SK-N-SH (cell line): ENCODE data around the gene DCXR. TPM values are rescaled to one million over a fixed set of nuclear protein-coding genes. Genes with fewer than 3 reads are reported as not detected.

Experiments
- CTCF ChIA-PET: fragments of 300-600, 350-600 bp; formaldehyde crosslinking; extraction: SDS; loops from one replicate; lab custom pipeline; 2021; lab: Yijun Ruan, JAX
- POLR2A ChIA-PET: fragments of 350-600 bp; sonication (Branson Sonifier 250); formaldehyde crosslinking; extraction: SDS; loops from one replicate; lab custom pipeline; 2020; ENCODE audit warnings: antibody characterized with exemption, inconsistent platforms; lab: Yijun Ruan, JAX
- DNase-seq: peaks from one replicate; pipeline ENCODE4 v3.0.0; 2012
- H2AFZ ChIP-seq: fragments of 200-600 bp; sonication (generic); 2 replicates; pipeline ENCODE4 v1.8.1; 2016; ENCODE audit warnings: antibody characterized with exemption, mild to moderate bottlenecking, low read depth
- H3F3A ChIP-seq: fragments of 200-600 bp; sonication (generic); replicated peaks from 2 replicates; pipeline ENCODE3; 2016; ENCODE audit warnings: antibody characterized with exemption, mild to moderate bottlenecking; ENCODE audit not compliant: insufficient read depth
- H3K27ac ChIP-seq, 2 experiments: fragments of 200-500 bp in 1 of 2; fragments of 200-600 bp in 1 of 2; sonication (Bioruptor generic) in 1 of 2; sonication (generic), shearing (Covaris generic) in 1 of 2; 2 replicates each; pipeline versions ENCODE4 v1.5.1 to v1.6.1; 2014 to 2016; ENCODE audit warnings: low read depth in 2 of 2, inconsistent platforms in 1 of 2, low read length in 1 of 2, mild to moderate bottlenecking in 1 of 2, mixed read lengths in 1 of 2
- H3K27me3 ChIP-seq: fragments of 200-600 bp; sonication (generic), shearing (Covaris generic); 2 replicates; pipeline ENCODE4 v1.6.1; 2016; ENCODE audit warnings: mixed run types; ENCODE audit not compliant: insufficient read depth
- H3K36me3 ChIP-seq, 2 experiments: fragments of 200-500 bp in 1 of 2; fragments of 200-600 bp in 1 of 2; sonication (Bioruptor generic) in 1 of 2; sonication (generic) in 1 of 2; replicated peaks in 1 of 2; 2 replicates each; pipeline versions ENCODE3 to v1.5.1; 2014 to 2016; ENCODE audit warnings: low read length in 1 of 2, mild to moderate bottlenecking in 1 of 2; ENCODE audit not compliant: insufficient read depth in 2 of 2, control insufficient read depth in 1 of 2
- H3K4me1 ChIP-seq, 2 experiments: fragments of 200-500 bp in 1 of 2; fragments of 200-600 bp in 1 of 2; sonication (Bioruptor generic) in 1 of 2; sonication (generic), shearing (Covaris generic) in 1 of 2; 2 replicates each; pipeline versions ENCODE4 v1.5.1 to v1.6.1; 2014 to 2016; ENCODE audit warnings: low read depth in 1 of 2, low read length in 1 of 2, mixed run types in 1 of 2; ENCODE audit not compliant: insufficient read depth in 2 of 2, control insufficient read depth in 1 of 2
- H3K4me2 ChIP-seq: fragments of 200-600 bp; sonication (generic), shearing (Covaris generic); 2 replicates; pipeline ENCODE4 v1.6.1; 2017; ENCODE audit warnings: mixed run types
- H3K4me3 ChIP-seq, 2 experiments: fragments of 200-500 bp in 1 of 2; fragments of 200-600 bp in 1 of 2; sonication (Bioruptor generic) in 1 of 2; sonication (generic), shearing (Covaris generic) in 1 of 2; 2 replicates each; pipeline versions ENCODE4 v1.5.1 to v1.8.1; 2014 to 2016; ENCODE audit warnings: low read depth in 2 of 2, inconsistent platforms in 1 of 2, low read length in 1 of 2, mild to moderate bottlenecking in 1 of 2, mixed read lengths in 1 of 2, moderate library complexity in 1 of 2
- H3K79me2 ChIP-seq: fragments of 200-600 bp; sonication (generic); 2 replicates; pipeline ENCODE4 v1.8.1; 2017; ENCODE audit warnings: mild to moderate bottlenecking; ENCODE audit not compliant: insufficient read depth
- H3K9ac ChIP-seq: fragments of 200-600 bp; sonication (generic); 2 replicates; pipeline ENCODE4 v1.6.1; 2017; ENCODE audit warnings: mixed run types
- H3K9me2 ChIP-seq: fragments of 200-600 bp; sonication (generic); 2 replicates; pipeline ENCODE4 v1.6.1; 2017; ENCODE audit warnings: mixed run types
- H3K9me3 ChIP-seq: fragments of 200-600 bp; sonication (generic); 2 replicates; pipeline ENCODE4 v1.6.1; 2017; ENCODE audit warnings: mixed run types, mild to moderate bottlenecking, moderate library complexity
- H4K20me1 ChIP-seq: fragments of 200-600 bp; sonication (generic); 2 replicates; pipeline ENCODE4 v1.6.1; 2017; ENCODE audit warnings: mild to moderate bottlenecking, mixed run types; ENCODE audit not compliant: insufficient read depth
- EP300 ChIP-seq, 2 experiments: IDR thresholded peaks; 2 replicates each; pipeline versions ENCODE4 v1.4.0 to v1.6.1; 2012; ENCODE audit warnings: borderline replicate concordance in 1 of 2, low read depth in 1 of 2, low read length in 1 of 2
- EZH2phosphoT487 ChIP-seq: fragments of 200-600 bp; sonication (generic); IDR thresholded peaks from 2 replicates; pipeline ENCODE4 v1.6.1; 2017; ENCODE audit warnings: low read depth, mixed run types, mild to moderate bottlenecking, antibody characterized with exemption, moderate library complexity, borderline replicate concordance
- JUND ChIP-seq: IDR thresholded peaks from 2 replicates; pipeline ENCODE4 v1.4.0; 2012
- NFIC ChIP-seq: IDR thresholded peaks from 2 replicates; pipeline ENCODE4 v1.4.0; 2012; ENCODE audit warnings: borderline replicate concordance
- RAD21 ChIP-seq: IDR thresholded peaks from 2 replicates; pipeline ENCODE4 v1.6.1; 2012; ENCODE audit warnings: mild to moderate bottlenecking, low read length
- RCOR1 ChIP-seq: fragments of 150-350 bp; IDR thresholded peaks from 2 replicates; pipeline ENCODE4 v1.6.1; 2017; ENCODE audit warnings: antibody characterized with exemption, low read length
- SIN3A ChIP-seq: IDR thresholded peaks from 2 replicates; pipeline ENCODE4 v1.6.1; 2012; ENCODE audit warnings: low read depth, mild to moderate bottlenecking, low read length, moderate library complexity, borderline replicate concordance
- SMC3 ChIP-seq: IDR thresholded peaks from 2 replicates; pipeline ENCODE4 v1.6.1; 2012; ENCODE audit warnings: low read depth, low read length, improper control_type of control experiment
- YY1 ChIP-seq: IDR thresholded peaks from 2 replicates; pipeline ENCODE4 v1.4.0; 2012; ENCODE audit warnings: low read depth, mild to moderate bottlenecking
- WGBS: methylation state at CpG from one replicate; pipeline ENCODE4 v1.1.6; 2017; ENCODE audit warnings: low lambda C conversion rate; 5-methylcytosine and 5-hydroxymethylcytosine counted together
- polyA plus RNA-seq, 3 experiments: library from polyadenylated mRNA; depleted of rRNA; stranded (reverse); fragments of >200 nt; gene quantifications; 2 replicates each; pipeline ENCODE4 v1.2.3, GENCODE V29; 2012
- TF ChIP-seq, protein P1 (sequence below): IDR thresholded peaks from 2 replicates; pipeline ENCODE4 v1.6.1; 2012; ENCODE audit warnings: mild to moderate bottlenecking, low read depth, low read length, moderate library complexity
- TF ChIP-seq, protein P2 (sequence below): IDR thresholded peaks from 2 replicates; pipeline ENCODE4; 2012

Gene DCXR
- polyA plus RNA-seq, 1 of the 3 experiments (the other 2 are of a cell fraction), result 190 TPM

DNA sequence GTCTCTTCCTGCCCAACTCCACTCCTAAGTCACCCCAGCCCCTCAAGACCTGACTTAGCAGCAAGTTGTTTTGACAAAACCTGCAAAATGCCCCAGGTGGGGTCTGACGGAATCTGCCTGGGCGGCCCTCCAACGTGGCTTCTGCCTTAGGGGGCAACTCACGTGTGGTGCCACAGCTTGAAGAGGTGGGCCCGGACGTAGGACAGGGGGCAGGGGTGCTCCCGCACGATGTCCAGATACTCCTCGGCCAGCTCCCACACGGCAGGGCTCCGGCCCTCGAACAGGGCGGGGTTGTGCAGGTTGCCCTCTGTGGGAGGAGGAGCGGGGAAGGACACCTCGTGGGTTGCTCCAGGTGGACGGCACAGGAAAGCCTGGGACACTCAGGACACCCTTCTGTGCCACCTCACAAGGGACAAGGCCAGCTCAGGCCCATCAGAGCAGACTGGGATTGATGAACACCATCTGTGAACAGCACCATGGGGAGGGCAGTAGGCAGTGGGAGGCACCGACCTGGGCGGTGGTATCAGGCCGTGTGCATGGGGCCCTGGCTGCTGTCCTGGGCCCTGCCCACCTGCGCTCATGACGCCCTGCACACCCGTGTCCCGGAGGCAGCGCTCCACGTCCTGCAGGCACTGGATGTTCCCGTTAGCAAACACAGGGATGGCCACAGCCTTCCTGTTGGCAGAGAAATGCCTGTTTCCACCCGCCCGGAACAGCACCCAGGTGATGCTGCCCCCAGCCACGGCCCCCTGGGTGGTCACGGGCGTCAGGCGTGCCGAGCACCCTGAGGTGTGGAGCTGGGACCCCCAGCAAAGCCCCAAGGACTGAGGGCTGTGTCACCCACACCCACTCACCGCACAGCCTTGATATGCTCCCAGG is 23.8 kb upstream of the DCXR start:
- ChIA-PET CTCF (interaction anchor here (0.6 to 8.0 kb wide), 4 partner anchors 21 to 101 kb away, joined by 3 to 47 read pairs (median 6); partner anchors contain the start of gene RAC3), POLR2A (interaction anchor here (1.0 to 2.2 kb wide), 4 partner anchors 9 to 30 kb away, joined by 3 to 7 read pairs (median 4); partner anchors contain the start of gene DCXR)
- peaks cover 24 to 78% of the 10 kb centered on the region in 2 experiments for H3K36me3 ChIP-seq
- H3F3A ChIP-seq, result peaks cover 38% of the 10 kb centered on the region
- no peaks in the 10 kb centered on the region for H3K9me3 ChIP-seq
- no peaks in the 10 kb centered on the region for H4K20me1 ChIP-seq
- H3K4me3 ChIP-seq, result no peak overlapping the region
- no peak for DNase-seq
- H3K4me2 ChIP-seq, result no peak overlapping the region
- H3K9me2 ChIP-seq, result no peaks in the 10 kb centered on the region
- 92% methylated on average over 32 of the region's 34 CpGs for WGBS
- TF ChIP-seq SIN3A (no peak), JUND (no peak), NFIC (no peak), RCOR1 (no peak), EP300 (IDR thresholded peaks at IDR 0.05; ENCODE audit: borderline replicate concordance in 1 of 2, low read depth in 1 of 2, low read length in 1 of 2) (no peak), YY1 (no peak), EZH2phosphoT487 (no peak), SMC3 (no peak), RAD21 (no peak)
- TF ChIP-seq, protein P1, sequence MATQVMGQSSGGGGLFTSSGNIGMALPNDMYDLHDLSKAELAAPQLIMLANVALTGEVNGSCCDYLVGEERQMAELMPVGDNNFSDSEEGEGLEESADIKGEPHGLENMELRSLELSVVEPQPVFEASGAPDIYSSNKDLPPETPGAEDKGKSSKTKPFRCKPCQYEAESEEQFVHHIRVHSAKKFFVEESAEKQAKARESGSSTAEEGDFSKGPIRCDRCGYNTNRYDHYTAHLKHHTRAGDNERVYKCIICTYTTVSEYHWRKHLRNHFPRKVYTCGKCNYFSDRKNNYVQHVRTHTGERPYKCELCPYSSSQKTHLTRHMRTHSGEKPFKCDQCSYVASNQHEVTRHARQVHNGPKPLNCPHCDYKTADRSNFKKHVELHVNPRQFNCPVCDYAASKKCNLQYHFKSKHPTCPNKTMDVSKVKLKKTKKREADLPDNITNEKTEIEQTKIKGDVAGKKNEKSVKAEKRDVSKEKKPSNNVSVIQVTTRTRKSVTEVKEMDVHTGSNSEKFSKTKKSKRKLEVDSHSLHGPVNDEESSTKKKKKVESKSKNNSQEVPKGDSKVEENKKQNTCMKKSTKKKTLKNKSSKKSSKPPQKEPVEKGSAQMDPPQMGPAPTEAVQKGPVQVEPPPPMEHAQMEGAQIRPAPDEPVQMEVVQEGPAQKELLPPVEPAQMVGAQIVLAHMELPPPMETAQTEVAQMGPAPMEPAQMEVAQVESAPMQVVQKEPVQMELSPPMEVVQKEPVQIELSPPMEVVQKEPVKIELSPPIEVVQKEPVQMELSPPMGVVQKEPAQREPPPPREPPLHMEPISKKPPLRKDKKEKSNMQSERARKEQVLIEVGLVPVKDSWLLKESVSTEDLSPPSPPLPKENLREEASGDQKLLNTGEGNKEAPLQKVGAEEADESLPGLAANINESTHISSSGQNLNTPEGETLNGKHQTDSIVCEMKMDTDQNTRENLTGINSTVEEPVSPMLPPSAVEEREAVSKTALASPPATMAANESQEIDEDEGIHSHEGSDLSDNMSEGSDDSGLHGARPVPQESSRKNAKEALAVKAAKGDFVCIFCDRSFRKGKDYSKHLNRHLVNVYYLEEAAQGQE, result no peak
- TF ChIP-seq, protein P2, sequence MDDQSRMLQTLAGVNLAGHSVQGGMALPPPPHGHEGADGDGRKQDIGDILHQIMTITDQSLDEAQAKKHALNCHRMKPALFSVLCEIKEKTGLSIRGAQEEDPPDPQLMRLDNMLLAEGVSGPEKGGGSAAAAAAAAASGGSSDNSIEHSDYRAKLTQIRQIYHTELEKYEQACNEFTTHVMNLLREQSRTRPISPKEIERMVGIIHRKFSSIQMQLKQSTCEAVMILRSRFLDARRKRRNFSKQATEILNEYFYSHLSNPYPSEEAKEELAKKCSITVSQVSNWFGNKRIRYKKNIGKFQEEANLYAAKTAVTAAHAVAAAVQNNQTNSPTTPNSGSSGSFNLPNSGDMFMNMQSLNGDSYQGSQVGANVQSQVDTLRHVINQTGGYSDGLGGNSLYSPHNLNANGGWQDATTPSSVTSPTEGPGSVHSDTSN, result no peak
- no peak overlapping the region for H2AFZ ChIP-seq
- peaks cover 23% of the 10 kb centered on the region for H3K79me2 ChIP-seq
- H3K27me3 ChIP-seq, result no peaks in the 10 kb centered on the region
- H3K4me1 ChIP-seq, result peaks cover 12 to 26% of the 10 kb centered on the region in 2 experiments; a peak in 2 of 4 replicates
- no peak overlapping the region for H3K9ac ChIP-seq
- no peak overlapping the region for H3K27ac ChIP-seq
